Loucy (cell line): ENCODE results near the gene MARCHF2.
"Not testable (repeated sequence)": the region's sequence is repeated elsewhere in the genome, so short reads cannot be mapped to it uniquely, and the experiment has no call there.

Experiments
- CTCF ChIP-seq: fragments of 200-600 bp; sonication (generic); conservative IDR thresholded peaks from 2 replicates; pipeline ENCODE4 v1.5.1; 2014; ENCODE audit warnings: mild to moderate bottlenecking, antibody characterized with exemption, low read length
- EZH2phosphoT487 ChIP-seq: fragments of 200-600 bp; IDR thresholded peaks from 2 replicates; pipeline ENCODE4 v1.6.1; 2018; ENCODE audit warnings: antibody characterized with exemption, mild to moderate bottlenecking, moderate library complexity, borderline replicate concordance

- TF ChIP-seq CTCF, EZH2phosphoT487: not testable (repeated sequence)
These were observed 37.3 kb upstream of the MARCHF2 start for GRCh38 chr19:8375766-8376165.
